ENCODE data around the gene GRK4.

GRCh38 chr4:3065551-3065950 lies 102.2 kb downstream of the GRK4 start:
- TF ChIP-seq CTCF (IDR thresholded peaks at IDR 0.05; ENCODE audit: low read depth, low read length, missing input control) (no peak), ATF3 (IDR thresholded peaks at IDR 0.05) (no peak), GABPA (IDR thresholded peaks at IDR 0.05 in 1 of 2, conservative IDR thresholded peaks at IDR 0.05 in 1 of 2) (no peak), TAF1 (conservative IDR thresholded peaks at IDR 0.05) (no peak), EGR1 (IDR thresholded peaks at IDR 0.05; ENCODE audit: low read depth in 2 of 2) (no peak), REST (IDR thresholded peaks at IDR 0.05) (no peak), RXRA (IDR thresholded peaks at IDR 0.05) (no peak), HNF4A (conservative IDR thresholded peaks at IDR 0.05) (no peak), MAX (IDR thresholded peaks at IDR 0.05) (no peak), SP1 (IDR thresholded peaks at IDR 0.05) (no peak), YY1 (IDR thresholded peaks at IDR 0.05) (no peak), RAD21 (IDR thresholded peaks at IDR 0.05) (no peak)
- TF ChIP-seq, protein P1, sequence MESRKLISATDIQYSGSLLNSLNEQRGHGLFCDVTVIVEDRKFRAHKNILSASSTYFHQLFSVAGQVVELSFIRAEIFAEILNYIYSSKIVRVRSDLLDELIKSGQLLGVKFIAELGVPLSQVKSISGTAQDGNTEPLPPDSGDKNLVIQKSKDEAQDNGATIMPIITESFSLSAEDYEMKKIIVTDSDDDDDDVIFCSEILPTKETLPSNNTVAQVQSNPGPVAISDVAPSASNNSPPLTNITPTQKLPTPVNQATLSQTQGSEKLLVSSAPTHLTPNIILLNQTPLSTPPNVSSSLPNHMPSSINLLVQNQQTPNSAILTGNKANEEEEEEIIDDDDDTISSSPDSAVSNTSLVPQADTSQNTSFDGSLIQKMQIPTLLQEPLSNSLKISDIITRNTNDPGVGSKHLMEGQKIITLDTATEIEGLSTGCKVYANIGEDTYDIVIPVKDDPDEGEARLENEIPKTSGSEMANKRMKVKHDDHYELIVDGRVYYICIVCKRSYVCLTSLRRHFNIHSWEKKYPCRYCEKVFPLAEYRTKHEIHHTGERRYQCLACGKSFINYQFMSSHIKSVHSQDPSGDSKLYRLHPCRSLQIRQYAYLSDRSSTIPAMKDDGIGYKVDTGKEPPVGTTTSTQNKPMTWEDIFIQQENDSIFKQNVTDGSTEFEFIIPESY (IDR thresholded peaks at IDR 0.05), result no peak

All from liver (tissue), 3 donors.